GM23248 (cell line): ENCODE results near the gene DDB1. TPM values are rescaled to one million over a fixed set of nuclear protein-coding genes. Genes with fewer than 3 reads are reported as not detected.

Experiments
- DNase-seq: peaks from one replicate; pipeline ENCODE4 v3.0.0-alpha.2; 2015
- H2AFZ ChIP-seq: fragments of 200-600 bp; sonication (generic); 2 replicates; pipeline ENCODE4 v1.6.1; 2016; ENCODE audit warnings: antibody characterized with exemption
- H3F3A ChIP-seq: fragments of 200-600 bp; sonication (generic); 2 replicates; pipeline ENCODE4 v1.6.1; 2016; ENCODE audit warnings: mild to moderate bottlenecking, antibody characterized with exemption, mixed run types; ENCODE audit not compliant: insufficient read depth
- H3K27ac ChIP-seq: fragments of 200-600 bp; sonication (generic); 2 replicates; pipeline ENCODE4 v1.5.1; 2016; ENCODE audit warnings: mild to moderate bottlenecking
- H3K27me3 ChIP-seq: fragments of 200-600 bp; sonication (generic); replicated peaks from 2 replicates; pipeline ENCODE4 v1.6.1; 2016; ENCODE audit warnings: mild to moderate bottlenecking; ENCODE audit not compliant: insufficient read depth
- H3K36me3 ChIP-seq: fragments of 200-600 bp; sonication (generic); 2 replicates; pipeline ENCODE4 v1.6.1; 2016; ENCODE audit warnings: low read depth, mild to moderate bottlenecking
- H3K4me1 ChIP-seq: fragments of 200-600 bp; sonication (generic); 2 replicates; pipeline ENCODE4 v1.6.1; 2016; ENCODE audit warnings: mild to moderate bottlenecking; ENCODE audit not compliant: insufficient read depth
- H3K4me2 ChIP-seq: fragments of 200-600 bp; sonication (generic); one replicate; pipeline ENCODE4 v1.6.1; 2016; ENCODE audit warnings: mild to moderate bottlenecking; ENCODE audit not compliant: unreplicated experiment
- H3K4me3 ChIP-seq: fragments of 200-600 bp; sonication (generic); 2 replicates; pipeline ENCODE4 v1.5.1; 2016; ENCODE audit warnings: mild to moderate bottlenecking
- H3K79me2 ChIP-seq: fragments of 200-600 bp; sonication (generic); 2 replicates; pipeline ENCODE4 v1.6.1; 2016; ENCODE audit warnings: mild to moderate bottlenecking; ENCODE audit not compliant: insufficient read depth
- H3K9ac ChIP-seq: fragments of 200-600 bp; sonication (generic); 2 replicates; pipeline ENCODE4 v1.6.1; 2016; ENCODE audit warnings: mild to moderate bottlenecking
- H3K9me2 ChIP-seq: fragments of 200-600 bp; sonication (generic); 2 replicates; pipeline ENCODE4 v1.6.1; 2016; ENCODE audit warnings: mixed run types, mild to moderate bottlenecking, moderate library complexity; ENCODE audit not compliant: insufficient read depth
- H3K9me3 ChIP-seq: fragments of 200-600 bp; sonication (generic); one replicate; pipeline ENCODE4 v1.6.1; 2017; ENCODE audit warnings: low read depth
- H4K20me1 ChIP-seq: fragments of 200-600 bp; sonication (generic); 2 replicates; pipeline ENCODE4 v1.6.0; 2016; ENCODE audit not compliant: insufficient read depth
- EZH2 ChIP-seq: fragments of 200-600 bp; sonication (generic); IDR thresholded peaks from 2 replicates; pipeline ENCODE4 v1.6.1; 2018; ENCODE audit warnings: antibody characterized with exemption, mild to moderate bottlenecking; ENCODE audit not compliant: insufficient read depth, poor library complexity, severe bottlenecking
- EZH2phosphoT487 ChIP-seq: fragments of 200-600 bp; sonication (generic); IDR thresholded peaks from 2 replicates; pipeline ENCODE4 v1.6.1; 2018; ENCODE audit warnings: antibody characterized with exemption, moderate library complexity, mild to moderate bottlenecking, low read depth; ENCODE audit not compliant: insufficient read depth
- WGBS, 2 experiments: methylation state at CpG; one replicate each; pipeline ENCODE4 v1.1.6; 2015 to 2017; ENCODE audit warnings: low lambda C conversion rate in 2 of 2, low coverage in 1 of 2; ENCODE audit errors: missing lambda C conversion rate in 2 of 2; 5-methylcytosine and 5-hydroxymethylcytosine counted together
- in situ Hi-C: fragments of 300-500 bp; cut with MboI; formaldehyde crosslinking; loops from 2 replicates; pipeline ENCODE4 v1.15.0; 2020
- polyA plus RNA-seq: library from polyadenylated mRNA; unstranded; fragments of >200 nt; fragmentation: Nextera tagmentation; extraction: Ambion mirVana; gene quantifications from 2 replicates; pipeline ENCODE4 v1.2.1, GENCODE V29; 2016
- total RNA-seq: library from RNA; depleted of rRNA; stranded (reverse); fragments of >200 nt; shearing (Covaris generic); gene quantifications from 2 replicates; pipeline ENCODE4 v1.2.3, GENCODE V29; 2014

DDB1 gene
- total and polyA plus RNA-seq, 2 experiments from 2014 or later, result 160 to 252 TPM

GRCh38 chr11:61349916-61350315 is 17.0 kb upstream of the DDB1 start:
- TF ChIP-seq EZH2phosphoT487, result no peak
- TF ChIP-seq EZH2, result no peak
- no peak overlapping the region for H2AFZ ChIP-seq
- DNase-seq, result no peak
- H3K4me2 ChIP-seq, result no peak overlapping the region
- H3K9ac ChIP-seq, result no peak overlapping the region
- no peaks in the 10 kb centered on the region for H3K36me3 ChIP-seq
- no peak overlapping the region for H3K27ac ChIP-seq
- no peak overlapping the region for H3K4me3 ChIP-seq
- H3K27me3 ChIP-seq, result no peaks in the 10 kb centered on the region
- in situ Hi-C loops, result no loop called here
- 92 to 96% methylated on average over 10 of the region's 10 CpGs for WGBS, 2 experiments
- H3K9me2 ChIP-seq, result no peaks in the 10 kb centered on the region
- no peaks in the 10 kb centered on the region for H3K9me3 ChIP-seq
- H3K79me2 ChIP-seq, result no peaks in the 10 kb centered on the region
- H4K20me1 ChIP-seq, result no peaks in the 10 kb centered on the region
- no peaks in the 10 kb centered on the region for H3K4me1 ChIP-seq
- H3F3A ChIP-seq, result 0 out of 2 replicates have a peak, but pooled peaks cover under 1% of the 10 kb centered on the region

- H3K9me3 ChIP-seq, result no peaks in the 10 kb centered on the region
- H3K9ac ChIP-seq, result no peak overlapping the region
- no peaks in the 10 kb centered on the region for H3K4me1 ChIP-seq
- no peak for DNase-seq
- no peaks in the 10 kb centered on the region for H3K36me3 ChIP-seq
- 89 to 91% methylated on average over 12 of the region's 12 CpGs for WGBS, 2 experiments
- no peaks in the 10 kb centered on the region for H3K79me2 ChIP-seq
- no peak overlapping the region for H2AFZ ChIP-seq
- 0 out of 2 replicates have a peak, but pooled peaks cover 6% of the 10 kb centered on the region for H3F3A ChIP-seq
- no peak overlapping the region for H3K4me2 ChIP-seq
- H3K27me3 ChIP-seq, result no peaks in the 10 kb centered on the region
- H3K27ac ChIP-seq, result no peak overlapping the region
- no peaks in the 10 kb centered on the region for H4K20me1 ChIP-seq
- TF ChIP-seq EZH2, result no peak
- no peak for TF ChIP-seq EZH2phosphoT487
- in situ Hi-C loops, result no loop called here
- H3K9me2 ChIP-seq, result no peaks in the 10 kb centered on the region
- H3K4me3 ChIP-seq, result no peak overlapping the region
Observed at GRCh38 chr11:61349189-61349751, 16.4 kb upstream of the DDB1 start.

DNA sequence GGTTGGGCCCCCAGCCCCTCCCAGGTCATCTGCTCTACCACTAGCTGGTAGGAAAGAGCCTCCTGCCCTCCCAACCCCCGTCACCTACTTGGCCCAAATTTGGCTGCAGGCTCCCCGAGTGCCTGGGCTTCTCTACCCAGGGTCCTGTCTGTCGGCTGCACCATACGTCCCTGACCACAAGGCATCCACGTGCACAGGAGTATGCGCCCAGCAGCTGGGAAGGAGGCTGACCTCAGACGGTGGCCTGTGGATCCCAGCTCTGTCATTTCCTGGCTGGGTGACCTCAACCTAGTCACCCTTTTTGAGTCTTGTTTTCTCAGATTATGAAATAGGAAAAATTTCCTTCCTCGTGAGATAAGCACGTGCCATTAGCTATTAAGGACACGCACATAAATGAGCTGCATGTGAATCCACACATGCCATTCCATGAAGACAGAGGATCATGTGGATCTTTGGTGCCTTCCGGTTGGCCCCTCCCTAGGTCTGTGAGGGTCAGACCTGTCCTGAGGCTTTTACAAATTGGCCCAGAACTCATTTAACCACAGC is 15.1 kb upstream of the DDB1 start:
- no peaks in the 10 kb centered on the region for H3K4me1 ChIP-seq
- H3K36me3 ChIP-seq, result no peaks in the 10 kb centered on the region
- H3K4me3 ChIP-seq, result no peak overlapping the region
- WGBS, 2 experiments, result 79% methylated on average over 11 of the region's 11 CpGs
- H3K27me3 ChIP-seq, result no peaks in the 10 kb centered on the region
- H4K20me1 ChIP-seq, result no peaks in the 10 kb centered on the region
- TF ChIP-seq EZH2 (no peak), EZH2phosphoT487 (no peak)
- H3K27ac ChIP-seq, result no peak overlapping the region
- H3K9me2 ChIP-seq, result no peaks in the 10 kb centered on the region
- no peak overlapping the region for H2AFZ ChIP-seq
- H3K9ac ChIP-seq, result no peak overlapping the region
- H3K4me2 ChIP-seq, result no peak overlapping the region
- 0 out of 2 replicates have a peak, but pooled peaks cover 6% of the 10 kb centered on the region for H3F3A ChIP-seq
- H3K79me2 ChIP-seq, result no peaks in the 10 kb centered on the region
- no peaks in the 10 kb centered on the region for H3K9me3 ChIP-seq
- no peak for DNase-seq
- in situ Hi-C loops, result no loop called here

DNA sequence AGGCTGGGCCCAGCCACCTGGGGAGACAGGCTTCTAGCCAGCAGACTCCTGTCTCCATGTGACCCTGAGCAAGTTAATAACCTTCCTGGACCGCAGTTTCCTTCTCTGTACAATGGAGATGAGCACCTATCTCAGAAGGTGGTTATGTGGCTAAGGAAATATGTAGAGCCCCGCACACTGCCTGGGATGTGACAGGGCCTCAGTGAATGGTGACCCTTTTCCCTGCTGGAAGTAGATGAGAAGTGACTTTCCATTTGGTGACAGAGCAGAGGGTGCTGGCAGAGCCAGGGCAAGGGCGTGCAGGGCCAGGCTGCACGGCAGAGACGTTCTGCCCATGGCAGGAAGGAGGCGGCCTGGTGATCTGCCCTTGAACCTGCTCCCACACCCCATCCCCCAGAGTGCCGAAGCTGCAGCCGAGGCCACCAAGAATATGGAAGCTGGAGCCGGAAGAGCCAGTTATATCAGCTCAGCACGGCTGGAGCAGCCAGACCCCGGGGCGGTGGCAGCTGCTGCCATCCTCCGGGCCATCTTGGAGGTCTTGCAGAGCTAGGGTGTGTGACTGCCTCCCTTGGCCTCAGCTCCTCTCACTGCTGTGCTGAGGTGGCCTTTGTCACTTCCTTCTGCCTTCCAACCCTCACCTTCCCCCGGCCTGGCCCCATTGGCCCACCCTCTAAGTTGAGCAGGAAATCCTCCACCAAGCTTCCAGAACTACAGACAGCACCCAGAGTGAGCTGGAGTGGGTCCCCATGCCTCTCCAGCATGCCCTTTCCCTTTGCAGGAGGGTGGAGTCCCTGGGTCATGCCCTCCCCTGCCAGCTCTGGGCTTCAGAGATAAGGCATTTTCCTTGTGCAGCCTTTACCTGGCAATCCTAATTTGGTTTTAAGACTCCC is 13.3 kb upstream of the DDB1 start:
- in situ Hi-C loops, result no loop called here
- no peaks in the 10 kb centered on the region for H3K9me3 ChIP-seq
- H3K27me3 ChIP-seq, result no peaks in the 10 kb centered on the region
- WGBS, 2 experiments, result 86 to 87% methylated on average over 14 of the region's 14 CpGs
- H2AFZ ChIP-seq, result no peak overlapping the region
- no peaks in the 10 kb centered on the region for H3K79me2 ChIP-seq
- no peaks in the 10 kb centered on the region for H3K9me2 ChIP-seq
- H4K20me1 ChIP-seq, result no peaks in the 10 kb centered on the region
- H3K4me3 ChIP-seq, result no peak overlapping the region
- H3K4me1 ChIP-seq, result no peaks in the 10 kb centered on the region
- H3F3A ChIP-seq, result 0 out of 2 replicates have a peak, but pooled peaks cover 6% of the 10 kb centered on the region
- H3K36me3 ChIP-seq, result no peaks in the 10 kb centered on the region
- H3K9ac ChIP-seq, result no peak overlapping the region
- H3K4me2 ChIP-seq, result no peak overlapping the region
- TF ChIP-seq EZH2 (no peak), EZH2phosphoT487 (no peak)
- H3K27ac ChIP-seq, result no peak overlapping the region
- DNase-seq, result no peak
